ENCODE data around the gene NRXN3.

The NRXN3 gene

GRCh38 chr14:79500489-79500888 is 1330.3 kb downstream of the NRXN3 start:
- Histone ChIP-seq H3K36me3 (ENCODE audit: insufficient read depth, low read length) (no peaks in the 10 kb centered on the region), H3K4me1 (ENCODE audit: insufficient read depth, low read length) (peaks cover 11% of the 10 kb centered on the region; the same call in 1 of the 2 replicates), H3K9me3 (ENCODE audit: insufficient read depth, low read depth, low read length) (no peaks in the 10 kb centered on the region), H3K4me3 (ENCODE audit: low read length) (no peak overlapping the region), H3K27ac (ENCODE audit: low read depth, low read length) (no peak overlapping the region), H3K9ac (ENCODE audit: low read depth, low read length) (no peak overlapping the region), H3K27me3 (ENCODE audit: insufficient read depth, low read length) (no peaks in the 10 kb centered on the region)
- WGBS: 95% methylated on average over 1 of the region's 1 CpG

GRCh38 chr14:79502136-79502750 is 1332.1 kb downstream of the NRXN3 start:
- Histone ChIP-seq H3K4me3 (ENCODE audit: low read length) (no peak overlapping the region), H3K9ac (ENCODE audit: low read depth, low read length) (no peak overlapping the region), H3K4me1 (ENCODE audit: insufficient read depth, low read length) (peaks cover 11% of the 10 kb centered on the region; the same call in 1 of the 2 replicates), H3K27ac (ENCODE audit: low read depth, low read length) (no peak overlapping the region), H3K9me3 (ENCODE audit: insufficient read depth, low read depth, low read length) (no peaks in the 10 kb centered on the region), H3K27me3 (ENCODE audit: insufficient read depth, low read length) (no peaks in the 10 kb centered on the region), H3K36me3 (ENCODE audit: insufficient read depth, low read length) (no peaks in the 10 kb centered on the region)
- WGBS: 41% methylated on average over 3 of the region's 3 CpGs

- no CpG with 5 or more reads among the region's 1 CpG for WGBS
- Histone ChIP-seq H3K27ac (ENCODE audit: low read depth, low read length) (no peak overlapping the region), H3K9me3 (ENCODE audit: insufficient read depth, low read depth, low read length) (no peaks in the 10 kb centered on the region), H3K36me3 (ENCODE audit: insufficient read depth, low read length) (no peaks in the 10 kb centered on the region), H3K27me3 (ENCODE audit: insufficient read depth, low read length) (no peaks in the 10 kb centered on the region), H3K9ac (ENCODE audit: low read depth, low read length) (no peak overlapping the region), H3K4me1 (ENCODE audit: insufficient read depth, low read length) (peaks cover 11% of the 10 kb centered on the region; the same call in 1 of the 2 replicates), H3K4me3 (ENCODE audit: low read length) (no peak overlapping the region)
Measured at GRCh38 chr14:79502751-79503148, 1332.6 kb downstream of the NRXN3 start.

GRCh38 chr14:79510659-79511058 is 1340.5 kb downstream of the NRXN3 start:
- no peaks in the 10 kb centered on the region for H3K27me3 ChIP-seq (ENCODE audit: insufficient read depth, low read length)
- H3K9ac ChIP-seq (ENCODE audit: low read depth, low read length): no peak overlapping the region
- H3K27ac ChIP-seq (ENCODE audit: low read depth, low read length): no peak overlapping the region
- H3K9me3 ChIP-seq (ENCODE audit: insufficient read depth, low read depth, low read length): no peaks in the 10 kb centered on the region
- no peaks in the 10 kb centered on the region for H3K36me3 ChIP-seq (ENCODE audit: insufficient read depth, low read length)
- H3K4me1 ChIP-seq (ENCODE audit: insufficient read depth, low read length): peaks cover 14% of the 10 kb centered on the region
- H3K4me3 ChIP-seq (ENCODE audit: low read length): no peak overlapping the region
- WGBS: 57% methylated on average over 3 of the region's 3 CpGs

- H3K4me1 ChIP-seq (ENCODE audit: insufficient read depth, low read length): peaks cover 19% of the 10 kb centered on the region
- H3K9ac ChIP-seq (ENCODE audit: low read depth, low read length): no peak overlapping the region
- H3K36me3 ChIP-seq (ENCODE audit: insufficient read depth, low read length): no peaks in the 10 kb centered on the region
- H3K27me3 ChIP-seq (ENCODE audit: insufficient read depth, low read length): no peaks in the 10 kb centered on the region
- no peak overlapping the region for H3K27ac ChIP-seq (ENCODE audit: low read depth, low read length)
- no peak overlapping the region for H3K4me3 ChIP-seq (ENCODE audit: low read length)
- WGBS: 93% methylated on average over 3 of the region's 3 CpGs
- H3K9me3 ChIP-seq (ENCODE audit: insufficient read depth, low read depth, low read length): no peaks in the 10 kb centered on the region
Measured at GRCh38 chr14:79511146-79511545, 1341.0 kb downstream of the NRXN3 start.

GRCh38 chr14:79513446-79513845 is 1343.3 kb downstream of the NRXN3 start:
- H3K9me3 ChIP-seq (ENCODE audit: insufficient read depth, low read depth, low read length): no peaks in the 10 kb centered on the region
- H3K4me3 ChIP-seq (ENCODE audit: low read length): no peak overlapping the region
- WGBS: 80% methylated on average over 1 of the region's 1 CpG
- H3K4me1 ChIP-seq (ENCODE audit: insufficient read depth, low read length): peaks cover 22% of the 10 kb centered on the region
- no peak overlapping the region for H3K9ac ChIP-seq (ENCODE audit: low read depth, low read length)
- no peaks in the 10 kb centered on the region for H3K27me3 ChIP-seq (ENCODE audit: insufficient read depth, low read length)
- no peaks in the 10 kb centered on the region for H3K36me3 ChIP-seq (ENCODE audit: insufficient read depth, low read length)
- H3K27ac ChIP-seq (ENCODE audit: low read depth, low read length): no peak overlapping the region

GRCh38 chr14:79514700-79515099 is 1344.5 kb downstream of the NRXN3 start:
- no peaks in the 10 kb centered on the region for H3K36me3 ChIP-seq (ENCODE audit: insufficient read depth, low read length)
- no peaks in the 10 kb centered on the region for H3K9me3 ChIP-seq (ENCODE audit: insufficient read depth, low read depth, low read length)
- H3K27ac ChIP-seq (ENCODE audit: low read depth, low read length): no peak overlapping the region
- H3K9ac ChIP-seq (ENCODE audit: low read depth, low read length): no peak overlapping the region
- no peaks in the 10 kb centered on the region for H3K27me3 ChIP-seq (ENCODE audit: insufficient read depth, low read length)
- WGBS: 78% methylated on average over 2 of the region's 2 CpGs
- H3K4me1 ChIP-seq (ENCODE audit: insufficient read depth, low read length): peaks cover 22% of the 10 kb centered on the region
- no peak overlapping the region for H3K4me3 ChIP-seq (ENCODE audit: low read length)

- WGBS: 90% methylated on average over 3 of the region's 3 CpGs
- Histone ChIP-seq H3K9ac (ENCODE audit: low read depth, low read length) (no peak overlapping the region), H3K27me3 (ENCODE audit: insufficient read depth, low read length) (no peaks in the 10 kb centered on the region), H3K4me1 (ENCODE audit: insufficient read depth, low read length) (peaks cover 22% of the 10 kb centered on the region), H3K9me3 (ENCODE audit: insufficient read depth, low read depth, low read length) (no peaks in the 10 kb centered on the region), H3K36me3 (ENCODE audit: insufficient read depth, low read length) (no peaks in the 10 kb centered on the region), H3K27ac (ENCODE audit: low read depth, low read length) (no peak overlapping the region), H3K4me3 (ENCODE audit: low read length) (no peak overlapping the region)
Measured at GRCh38 chr14:79515158-79515557, 1345.0 kb downstream of the NRXN3 start.

- Histone ChIP-seq H3K9ac (ENCODE audit: low read depth, low read length) (no peak overlapping the region), H3K27me3 (ENCODE audit: insufficient read depth, low read length) (no peaks in the 10 kb centered on the region), H3K27ac (ENCODE audit: low read depth, low read length) (no peak overlapping the region; the same call in 1 of the 2 replicates), H3K36me3 (ENCODE audit: insufficient read depth, low read length) (no peaks in the 10 kb centered on the region), H3K4me1 (ENCODE audit: insufficient read depth, low read length) (peaks cover 22% of the 10 kb centered on the region), H3K4me3 (ENCODE audit: low read length) (no peak overlapping the region), H3K9me3 (ENCODE audit: insufficient read depth, low read depth, low read length) (no peaks in the 10 kb centered on the region)
- 16% methylated on average over 2 of the region's 2 CpGs for WGBS
Measured at GRCh38 chr14:79516009-79516408, 1345.8 kb downstream of the NRXN3 start.

- no peaks in the 10 kb centered on the region for H3K9me3 ChIP-seq (ENCODE audit: insufficient read depth, low read depth, low read length)
- no peaks in the 10 kb centered on the region for H3K4me1 ChIP-seq (ENCODE audit: insufficient read depth, low read length)
- no peak overlapping the region for H3K9ac ChIP-seq (ENCODE audit: low read depth, low read length)
- H3K27ac ChIP-seq (ENCODE audit: low read depth, low read length): no peak overlapping the region
- no peaks in the 10 kb centered on the region for H3K27me3 ChIP-seq (ENCODE audit: insufficient read depth, low read length)
- no peak overlapping the region for H3K4me3 ChIP-seq (ENCODE audit: low read length)
- H3K36me3 ChIP-seq (ENCODE audit: insufficient read depth, low read length): no peaks in the 10 kb centered on the region
- WGBS: 96% methylated on average over 3 of the region's 3 CpGs
Measured at GRCh38 chr14:79525416-79525815, 1355.2 kb downstream of the NRXN3 start.

GRCh38 chr14:79528828-79529416 is 1358.7 kb downstream of the NRXN3 start:
- H3K4me3 ChIP-seq (ENCODE audit: low read length): no peak overlapping the region
- WGBS: 94% methylated on average over 13 of the region's 16 CpGs
- no peak overlapping the region for H3K9ac ChIP-seq (ENCODE audit: low read depth, low read length)
- H3K27ac ChIP-seq (ENCODE audit: low read depth, low read length): no peak overlapping the region
- H3K4me1 ChIP-seq (ENCODE audit: insufficient read depth, low read length): peaks cover 7% of the 10 kb centered on the region; the same call in 1 of the 2 replicates
- H3K27me3 ChIP-seq (ENCODE audit: insufficient read depth, low read length): no peaks in the 10 kb centered on the region
- H3K36me3 ChIP-seq (ENCODE audit: insufficient read depth, low read length): no peaks in the 10 kb centered on the region
- no peaks in the 10 kb centered on the region for H3K9me3 ChIP-seq (ENCODE audit: insufficient read depth, low read depth, low read length)

Measured in HUES64 (cell line).